Dendritic cell treated with granulocyte-macrophage colony-stimulating factor and Interleukin-4, amounts not matched to agents 40 ng/mL and 50 ng/mL, for 4 days (primary cell): ENCODE measurements around the gene PSMF1.
A peak's percentile ranks its signal among the peaks of the same experiment; 100 is the strongest.

ENCODE experiments used
- H3K27ac Mint-ChIP-seq: one replicate; pipeline ENCODE4 v1.8.0; 2022; ENCODE audit warnings: mild to moderate bottlenecking, mixed read lengths
- H3K27me3 Mint-ChIP-seq: one replicate; pipeline ENCODE4 v1.8.0; 2022; ENCODE audit warnings: mild to moderate bottlenecking, mixed read lengths
- H3K36me3 Mint-ChIP-seq: one replicate; pipeline ENCODE4 v1.8.0; 2022; ENCODE audit warnings: low read depth, mixed read lengths
- H3K4me1 Mint-ChIP-seq: one replicate; pipeline ENCODE4 v1.8.0; 2022; ENCODE audit warnings: low read depth, mixed read lengths
- H3K4me3 Mint-ChIP-seq: one replicate; pipeline ENCODE4 v1.8.0; 2022; ENCODE audit warnings: mild to moderate bottlenecking, moderate library complexity, mixed read lengths
- H3K9me3 Mint-ChIP-seq: one replicate; pipeline ENCODE4 v1.8.0; 2022; ENCODE audit warnings: mixed read lengths
- intact Hi-C: fragments of 100-400 bp; cut with micrococcal nuclease; formaldehyde crosslinking; loops from one replicate; pipeline ENCODE4 v1.15.0; 2022

Gene PSMF1

DNA sequence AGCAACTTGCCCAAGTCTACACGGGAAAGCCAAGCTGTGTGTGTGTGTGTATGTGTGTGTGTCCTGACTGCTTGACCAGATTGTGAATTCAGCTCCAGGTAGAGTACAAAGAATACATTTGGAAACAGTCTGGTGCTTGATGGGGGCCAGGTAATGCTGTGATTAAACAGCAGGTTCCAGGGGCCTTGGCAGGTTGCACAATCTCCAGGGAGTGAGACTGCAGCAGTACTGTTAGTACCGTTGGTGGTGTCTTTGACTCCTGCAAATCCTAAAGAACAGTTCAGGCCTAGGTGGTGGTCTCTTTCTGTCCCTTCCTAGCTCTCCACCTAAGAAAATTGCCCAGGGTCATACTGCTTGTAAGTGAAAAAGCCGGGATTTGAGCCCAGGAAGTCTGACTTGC is 11.2 kb upstream of the PSMF1 start:
- Mint-ChIP-seq H3K36me3 (no peaks in the 10 kb centered on the region), H3K4me3 (no peak overlapping the region), H3K9me3 (peaks cover 11% of the 10 kb centered on the region), H3K4me1 (peaks cover 6% of the 10 kb centered on the region), H3K27ac (no peak overlapping the region), H3K27me3 (peaks cover 4% of the 10 kb centered on the region)
- intact Hi-C loops = no loop called here

DNA sequence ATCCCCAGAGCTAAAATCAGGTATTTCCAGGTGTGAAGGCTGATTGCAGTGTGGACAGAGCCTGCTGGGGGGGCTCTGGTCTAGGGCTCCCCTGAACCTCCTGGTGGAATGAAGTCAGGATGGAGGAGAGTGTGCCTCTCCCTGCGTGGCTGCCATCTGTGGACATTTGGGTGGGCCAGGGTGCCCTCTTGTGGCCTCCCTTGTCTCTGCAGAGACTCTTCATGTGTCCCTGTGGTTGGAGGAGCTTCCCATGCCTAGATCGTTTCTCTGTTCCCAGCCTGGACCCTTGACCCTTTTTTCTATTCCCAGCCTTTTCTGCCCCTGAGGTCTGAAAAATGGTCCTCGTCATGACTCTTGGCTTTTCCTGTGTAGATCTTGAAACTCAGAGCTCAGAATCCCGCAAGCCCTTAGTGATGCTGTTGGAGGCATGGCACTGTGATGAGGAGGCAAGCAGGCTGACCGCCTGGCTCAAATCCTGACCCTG is 9.9 kb upstream of the PSMF1 start:
- no peak overlapping the region for H3K27ac Mint-ChIP-seq
- no peaks in the 10 kb centered on the region for H3K27me3 Mint-ChIP-seq
- no peaks in the 10 kb centered on the region for H3K36me3 Mint-ChIP-seq
- no peaks in the 10 kb centered on the region for H3K9me3 Mint-ChIP-seq
- intact Hi-C loops = loop anchor here (1.0 kb wide), 1 partner anchor 292 kb away; no protein-coding TSS in a partner anchor
- H3K4me1 Mint-ChIP-seq = peaks cover 6% of the 10 kb centered on the region
- no peak overlapping the region for H3K4me3 Mint-ChIP-seq

DNA sequence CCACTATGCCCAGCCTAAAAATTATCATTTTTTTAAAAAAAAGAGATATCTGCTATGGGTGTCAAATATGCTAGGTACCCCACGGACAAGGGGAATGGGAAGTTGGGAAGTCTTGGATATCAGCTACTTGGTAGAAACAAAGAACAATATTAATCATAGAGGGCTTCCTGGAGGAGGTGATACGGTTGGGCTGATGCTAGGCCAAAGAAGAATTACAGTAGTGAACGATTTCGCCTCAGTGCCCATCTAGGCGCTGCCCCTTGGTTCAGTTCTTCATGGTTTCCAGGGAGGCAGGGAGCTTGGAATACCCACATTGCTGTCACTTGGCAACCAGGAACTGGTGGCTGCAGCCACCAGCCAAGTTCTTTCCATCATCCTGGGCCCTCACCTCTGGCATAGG is 5.5 kb upstream of the PSMF1 start:
- Mint-ChIP-seq H3K4me3 (no peak overlapping the region), H3K4me1 (peaks cover 18% of the 10 kb centered on the region), H3K27me3 (no peaks in the 10 kb centered on the region), H3K36me3 (no peaks in the 10 kb centered on the region), H3K9me3 (no peaks in the 10 kb centered on the region), H3K27ac (no peak overlapping the region)
- intact Hi-C loops = no loop called here

DNA sequence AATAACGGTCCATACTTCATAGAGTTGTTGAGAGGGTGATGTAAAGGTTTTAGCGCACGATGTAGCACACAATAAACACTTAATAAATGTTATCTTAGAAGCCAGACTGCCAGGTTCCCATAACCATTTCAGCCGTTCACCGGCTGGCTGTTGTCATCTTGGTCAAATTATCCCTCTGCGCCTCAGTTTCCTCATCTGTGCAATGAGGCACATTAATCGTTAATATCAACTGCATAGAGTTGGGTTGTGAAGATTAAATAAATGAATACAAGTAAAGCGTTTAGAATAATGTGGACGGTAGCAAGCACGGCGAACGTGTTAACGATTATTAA is 432 bp upstream of the PSMF1 start:
- intact Hi-C loops = loop anchor here (5.0 kb wide), 1 partner anchor 286 kb away; the partner anchor contains the start of gene FAM110A
- Mint-ChIP-seq H3K4me1 (peaks cover 58% of the 10 kb centered on the region), H3K27ac (peak overlapping the region; percentile 71), H3K36me3 (peaks cover 37% of the 10 kb centered on the region), H3K27me3 (no peaks in the 10 kb centered on the region), H3K9me3 (no peaks in the 10 kb centered on the region), H3K4me3 (peak overlapping the region; percentile 87)

DNA sequence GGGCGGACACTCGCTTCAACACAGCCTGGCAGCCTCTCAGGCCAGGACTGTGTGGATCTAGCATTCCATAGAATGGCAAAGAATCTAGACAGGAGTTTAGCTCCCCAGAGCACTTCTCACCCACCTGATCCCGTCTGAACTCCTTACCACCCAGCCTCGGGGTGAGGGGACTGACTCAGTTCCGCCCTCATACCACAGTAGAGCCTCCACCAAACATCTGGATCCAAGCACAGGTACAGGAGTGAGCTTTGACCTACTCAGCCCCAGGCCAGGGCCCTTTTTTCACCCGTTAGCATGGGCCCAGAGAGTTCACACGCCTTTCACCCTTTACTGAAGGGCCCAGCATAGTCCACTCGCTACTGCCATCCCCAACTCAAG is 715 bp downstream of the PSMF1 start:
- H3K27ac Mint-ChIP-seq = peak overlapping the region; percentile 71
- H3K36me3 Mint-ChIP-seq = peaks cover 37% of the 10 kb centered on the region
- peak overlapping the region; percentile 87 for H3K4me3 Mint-ChIP-seq
- no peaks in the 10 kb centered on the region for H3K9me3 Mint-ChIP-seq
- peaks cover 67% of the 10 kb centered on the region for H3K4me1 Mint-ChIP-seq
- intact Hi-C loops = loop anchor here (5.0 kb wide), 1 partner anchor 287 kb away; the partner anchor contains the start of gene FAM110A
- H3K27me3 Mint-ChIP-seq = no peaks in the 10 kb centered on the region

DNA sequence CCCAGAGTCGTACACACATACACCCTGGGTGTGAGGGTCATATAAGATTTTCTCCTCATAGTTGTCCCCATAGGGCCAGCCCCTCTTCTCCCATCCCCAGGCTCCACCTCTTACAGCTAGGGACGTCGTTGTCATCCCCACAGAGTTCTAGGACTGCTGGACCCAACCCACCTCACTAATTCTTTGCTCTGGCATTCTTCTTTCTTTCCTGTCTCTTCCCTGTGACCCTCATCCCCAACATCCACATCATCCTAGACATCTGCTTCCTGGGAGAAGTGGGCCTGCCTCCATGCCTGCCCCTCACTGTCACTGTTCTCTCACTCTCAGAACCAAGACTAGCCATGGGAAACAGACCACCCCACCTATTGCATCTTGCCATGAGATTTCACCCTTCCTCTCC is 1.1 kb downstream of the PSMF1 start:
- peak overlapping the region; percentile 87 for H3K4me3 Mint-ChIP-seq
- intact Hi-C loops = loop anchor here (5.0 kb wide), 1 partner anchor 287 kb away; the partner anchor contains the start of gene FAM110A
- peak overlapping the region; percentile 71 for H3K27ac Mint-ChIP-seq
- H3K4me1 Mint-ChIP-seq = peaks cover 64% of the 10 kb centered on the region
- H3K36me3 Mint-ChIP-seq = peaks cover 39% of the 10 kb centered on the region
- H3K9me3 Mint-ChIP-seq = no peaks in the 10 kb centered on the region
- H3K27me3 Mint-ChIP-seq = no peaks in the 10 kb centered on the region

DNA sequence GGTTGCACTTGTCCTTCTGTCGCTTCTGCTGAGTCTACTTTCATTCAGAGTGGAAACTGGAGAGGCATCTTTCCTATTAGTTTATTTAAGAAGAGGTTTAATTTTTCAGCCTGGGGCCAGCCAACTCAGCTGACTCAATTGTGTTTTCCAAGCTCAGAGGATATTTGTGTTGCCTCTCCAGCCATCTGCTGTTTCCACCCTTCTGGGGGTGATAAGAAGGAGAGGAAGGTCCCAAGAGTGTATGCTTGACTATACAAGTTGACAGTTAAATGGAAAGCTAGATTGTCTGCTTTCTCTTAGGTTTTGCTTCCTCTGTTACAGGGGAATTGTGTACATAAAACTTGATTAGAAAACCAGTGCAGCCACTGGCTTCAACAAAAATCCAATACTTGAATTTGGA is 3.0 kb downstream of the PSMF1 start:
- H3K36me3 Mint-ChIP-seq = peaks cover 58% of the 10 kb centered on the region
- intact Hi-C loops = no loop called here
- peaks cover 77% of the 10 kb centered on the region for H3K4me1 Mint-ChIP-seq
- H3K27ac Mint-ChIP-seq = peak overlapping the region; percentile 71
- no peaks in the 10 kb centered on the region for H3K27me3 Mint-ChIP-seq
- H3K9me3 Mint-ChIP-seq = no peaks in the 10 kb centered on the region
- no peak overlapping the region for H3K4me3 Mint-ChIP-seq

DNA sequence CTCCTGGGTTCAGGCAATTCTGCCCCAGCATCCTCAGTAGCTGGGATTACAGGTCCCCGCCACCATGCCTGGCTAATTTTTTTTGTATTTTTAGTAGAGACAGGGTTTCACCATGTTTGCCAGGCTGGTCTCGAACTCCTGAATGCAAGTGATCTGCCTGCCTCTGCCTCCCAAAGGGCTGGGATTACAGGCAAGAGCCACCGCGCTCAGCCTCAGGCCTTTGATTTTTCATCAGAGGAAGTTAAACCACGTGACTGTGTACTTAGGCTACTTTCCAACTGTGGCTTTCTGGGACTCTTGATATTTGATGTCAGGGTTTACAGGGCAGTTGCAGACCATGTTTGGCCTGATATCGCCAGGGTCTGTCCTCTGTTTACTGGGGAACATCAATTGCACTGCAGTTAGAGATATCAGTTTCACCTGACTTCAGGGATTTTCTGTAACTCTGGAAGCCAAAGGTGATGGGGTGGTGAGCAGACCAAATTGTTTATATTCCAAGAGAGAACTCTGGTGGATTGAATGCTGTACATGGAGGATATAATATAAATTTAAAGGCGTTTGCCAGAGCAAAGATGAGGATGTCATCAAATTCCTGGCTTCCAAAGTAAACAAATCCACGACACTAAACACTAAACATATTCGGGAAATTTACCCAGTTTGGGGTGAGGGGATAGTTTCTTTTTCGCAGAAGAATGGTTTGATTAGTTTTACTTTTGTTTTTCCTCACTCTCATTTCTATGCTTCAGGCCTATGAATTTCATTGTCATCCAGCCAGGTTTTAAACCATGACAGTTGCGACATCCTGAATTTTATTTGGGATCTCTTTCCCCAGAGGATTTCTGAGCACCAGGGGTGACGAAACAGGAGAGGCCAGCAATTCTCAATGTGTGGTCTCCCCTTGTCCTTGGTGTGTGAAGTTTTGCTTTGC is 4.2 kb downstream of the PSMF1 start:
- Mint-ChIP-seq H3K9me3 (no peaks in the 10 kb centered on the region), H3K27me3 (no peaks in the 10 kb centered on the region), H3K27ac (peak overlapping the region; percentile 71), H3K4me1 (peaks cover 75% of the 10 kb centered on the region), H3K4me3 (peak overlapping the region; percentile 3), H3K36me3 (peaks cover 70% of the 10 kb centered on the region)
- intact Hi-C loops = no loop called here

DNA sequence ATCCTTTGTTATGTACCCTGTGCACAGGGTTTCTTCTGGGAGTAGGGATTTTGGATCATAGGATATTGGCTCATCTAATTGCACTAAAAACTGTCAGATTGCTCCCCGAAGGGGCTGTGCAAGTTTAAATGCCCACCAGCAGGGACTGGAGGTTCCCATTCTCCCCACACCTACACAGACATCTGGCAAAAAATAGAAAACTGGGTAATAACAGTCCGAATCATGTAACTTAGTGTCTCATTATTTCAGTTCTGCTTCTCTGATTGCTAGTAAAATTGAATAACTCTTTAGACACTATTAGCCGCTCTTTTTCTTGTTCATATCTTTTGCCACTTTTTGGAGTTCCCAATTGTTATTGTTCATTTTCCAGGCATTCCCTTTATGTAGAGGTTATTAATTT is 5.3 kb downstream of the PSMF1 start:
- Mint-ChIP-seq H3K4me1 (peaks cover 72% of the 10 kb centered on the region), H3K27me3 (no peaks in the 10 kb centered on the region), H3K4me3 (no peak overlapping the region), H3K27ac (peak overlapping the region; percentile 12), H3K9me3 (no peaks in the 10 kb centered on the region), H3K36me3 (peaks cover 76% of the 10 kb centered on the region)
- intact Hi-C loops = no loop called here

DNA sequence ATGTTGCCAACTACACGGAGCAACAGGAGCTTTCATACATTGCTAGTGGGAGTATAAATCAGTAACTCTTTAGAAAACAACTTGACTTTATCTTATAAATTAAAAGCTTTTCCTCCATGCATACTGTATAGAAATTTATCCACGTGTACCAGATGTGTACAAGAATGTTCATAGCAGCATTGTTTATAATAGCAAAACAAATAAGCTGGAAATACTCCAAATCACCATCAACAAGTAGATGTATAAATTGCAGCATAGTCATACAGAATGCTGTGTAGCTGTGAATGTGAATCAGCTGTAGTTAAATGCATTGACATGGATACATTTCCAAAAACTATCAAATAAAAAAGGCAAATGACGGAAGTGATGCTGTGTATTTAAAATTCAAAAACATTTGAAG is 6.0 kb downstream of the PSMF1 start:
- Mint-ChIP-seq H3K4me3 (no peak overlapping the region), H3K27me3 (no peaks in the 10 kb centered on the region), H3K27ac (no peak overlapping the region), H3K4me1 (peaks cover 67% of the 10 kb centered on the region), H3K9me3 (no peaks in the 10 kb centered on the region), H3K36me3 (peaks cover 76% of the 10 kb centered on the region)
- intact Hi-C loops = no loop called here

DNA sequence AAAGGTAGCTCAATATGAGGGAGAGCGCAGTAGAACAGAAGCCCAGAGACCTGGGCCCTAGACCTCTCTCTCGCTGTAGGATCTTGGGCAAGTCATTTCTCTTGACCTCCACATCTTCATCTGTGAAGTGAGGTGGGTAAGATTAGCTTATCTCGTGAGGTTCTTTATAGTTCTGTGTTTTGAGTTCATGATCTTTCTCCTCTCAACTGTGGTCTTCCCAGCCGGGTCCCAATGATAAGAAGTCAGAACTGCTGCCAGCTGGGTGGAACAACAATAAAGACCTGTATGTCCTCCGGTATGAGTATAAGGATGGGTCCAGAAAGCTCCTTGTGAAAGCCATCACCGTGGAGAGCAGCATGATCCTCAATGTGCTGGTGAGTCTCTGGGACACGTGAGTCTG is 6.9 kb downstream of the PSMF1 start:
- no peaks in the 10 kb centered on the region for H3K9me3 Mint-ChIP-seq
- H3K27me3 Mint-ChIP-seq = no peaks in the 10 kb centered on the region
- peaks cover 65% of the 10 kb centered on the region for H3K4me1 Mint-ChIP-seq
- peak overlapping the region; percentile 14 for H3K27ac Mint-ChIP-seq
- H3K36me3 Mint-ChIP-seq = peaks cover 76% of the 10 kb centered on the region
- H3K4me3 Mint-ChIP-seq = no peak overlapping the region
- intact Hi-C loops = no loop called here

DNA sequence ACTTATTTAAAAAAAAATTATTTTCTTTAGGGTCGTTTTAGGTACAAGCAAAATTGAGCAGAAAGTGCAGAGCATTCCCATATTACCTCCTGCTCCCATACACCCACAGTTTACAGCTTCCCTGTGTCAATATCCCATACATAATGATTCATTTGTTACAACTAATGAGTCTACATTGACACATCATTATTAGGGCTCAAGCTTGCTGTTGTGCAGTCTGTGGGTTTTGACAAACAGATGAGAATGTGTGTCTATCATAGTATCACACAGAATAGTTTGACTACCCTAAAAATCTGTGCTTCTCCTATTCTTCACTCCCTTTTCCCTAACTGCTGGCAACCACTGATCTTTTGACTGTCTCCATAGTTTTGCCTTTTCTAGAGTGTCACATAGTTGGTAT is 9.4 kb downstream of the PSMF1 start:
- Mint-ChIP-seq H3K4me1 (peaks cover 57% of the 10 kb centered on the region), H3K27ac (no peak overlapping the region), H3K4me3 (no peak overlapping the region), H3K27me3 (no peaks in the 10 kb centered on the region), H3K36me3 (peaks cover 85% of the 10 kb centered on the region), H3K9me3 (peaks cover 3% of the 10 kb centered on the region)
- intact Hi-C loops = no loop called here

DNA sequence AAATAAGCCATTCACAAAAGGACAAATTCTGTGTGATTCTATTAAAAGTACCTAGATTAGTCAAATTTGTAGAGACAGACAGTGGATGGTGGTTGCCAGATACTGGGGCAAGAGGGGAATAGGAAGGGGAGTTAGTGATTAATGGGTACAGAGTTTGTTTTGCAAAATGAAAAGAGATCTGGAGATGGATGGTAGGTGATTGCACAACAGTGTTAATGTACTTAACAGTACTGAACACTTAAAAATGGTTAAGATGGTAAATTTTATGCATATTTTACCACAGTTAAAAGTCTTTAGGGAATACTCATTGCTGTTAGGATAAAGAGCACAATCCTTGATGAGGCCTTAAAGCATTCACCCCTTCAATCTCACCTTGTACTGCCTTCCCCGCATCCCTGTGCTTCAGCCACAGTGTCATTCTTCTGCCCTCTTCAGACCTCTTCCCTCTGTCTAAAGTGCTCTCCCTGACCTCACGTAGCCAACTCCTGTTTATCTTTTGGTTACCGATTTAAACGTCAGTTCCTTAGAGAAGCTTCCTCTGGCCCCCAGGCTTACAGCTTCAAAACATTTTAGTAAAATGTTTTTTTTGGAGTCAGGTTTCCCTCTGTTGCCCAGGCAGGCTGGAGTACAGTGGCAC is 11.8 kb downstream of the PSMF1 start:
- no peak overlapping the region for H3K4me3 Mint-ChIP-seq
- peaks cover 99% of the 10 kb centered on the region for H3K36me3 Mint-ChIP-seq
- H3K4me1 Mint-ChIP-seq = peaks cover 50% of the 10 kb centered on the region
- peaks cover 7% of the 10 kb centered on the region for H3K9me3 Mint-ChIP-seq
- peak overlapping the region; percentile 84 for H3K27ac Mint-ChIP-seq
- intact Hi-C loops = no loop called here
- H3K27me3 Mint-ChIP-seq = no peaks in the 10 kb centered on the region

DNA sequence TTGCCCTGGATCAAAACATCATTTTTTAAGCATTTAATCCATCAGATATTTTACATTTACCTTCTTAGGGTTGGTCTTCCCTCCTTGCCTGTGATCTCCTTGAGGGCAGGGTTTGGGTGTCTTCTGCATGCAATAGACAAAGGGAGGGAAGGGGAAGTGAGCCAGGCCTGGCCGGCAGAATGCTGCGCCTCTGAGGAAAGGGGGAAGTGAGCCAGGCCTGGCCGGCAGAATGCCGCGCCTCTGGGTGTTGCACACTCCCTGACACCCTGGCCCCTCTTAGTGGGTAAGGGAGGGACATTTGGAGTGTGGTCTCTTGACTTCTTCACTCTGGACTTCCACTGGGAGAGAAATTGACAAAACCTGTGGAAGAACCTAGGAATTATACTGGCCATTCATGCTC is 12.4 kb downstream of the PSMF1 start:
- H3K27ac Mint-ChIP-seq = peak overlapping the region; percentile 84
- intact Hi-C loops = no loop called here
- peaks cover 99% of the 10 kb centered on the region for H3K36me3 Mint-ChIP-seq
- H3K4me1 Mint-ChIP-seq = peaks cover 43% of the 10 kb centered on the region
- H3K9me3 Mint-ChIP-seq = peaks cover 7% of the 10 kb centered on the region
- no peaks in the 10 kb centered on the region for H3K27me3 Mint-ChIP-seq
- H3K4me3 Mint-ChIP-seq = peak overlapping the region; percentile 35
